ENCODE measurements around the gene TRPV5.

GRCh38 chr7:142860968-142861367, 72.6 kb downstream of the TRPV5 start:
- no peak for TF ChIP-seq POLR2A (IDR thresholded peaks at IDR 0.05; ENCODE audit: extremely low read depth, insufficient read length)
- TF ChIP-seq, protein P1, sequence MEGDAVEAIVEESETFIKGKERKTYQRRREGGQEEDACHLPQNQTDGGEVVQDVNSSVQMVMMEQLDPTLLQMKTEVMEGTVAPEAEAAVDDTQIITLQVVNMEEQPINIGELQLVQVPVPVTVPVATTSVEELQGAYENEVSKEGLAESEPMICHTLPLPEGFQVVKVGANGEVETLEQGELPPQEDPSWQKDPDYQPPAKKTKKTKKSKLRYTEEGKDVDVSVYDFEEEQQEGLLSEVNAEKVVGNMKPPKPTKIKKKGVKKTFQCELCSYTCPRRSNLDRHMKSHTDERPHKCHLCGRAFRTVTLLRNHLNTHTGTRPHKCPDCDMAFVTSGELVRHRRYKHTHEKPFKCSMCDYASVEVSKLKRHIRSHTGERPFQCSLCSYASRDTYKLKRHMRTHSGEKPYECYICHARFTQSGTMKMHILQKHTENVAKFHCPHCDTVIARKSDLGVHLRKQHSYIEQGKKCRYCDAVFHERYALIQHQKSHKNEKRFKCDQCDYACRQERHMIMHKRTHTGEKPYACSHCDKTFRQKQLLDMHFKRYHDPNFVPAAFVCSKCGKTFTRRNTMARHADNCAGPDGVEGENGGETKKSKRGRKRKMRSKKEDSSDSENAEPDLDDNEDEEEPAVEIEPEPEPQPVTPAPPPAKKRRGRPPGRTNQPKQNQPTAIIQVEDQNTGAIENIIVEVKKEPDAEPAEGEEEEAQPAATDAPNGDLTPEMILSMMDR (IDR thresholded peaks at IDR 0.05; ENCODE audit: low read depth, low read length): no peak
- no peak for TF ChIP-seq MYC (IDR thresholded peaks at IDR 0.05; ENCODE audit: low read depth, low read length)

All from NB4 (cell line).